ENCODE data around the gene ORM2.
"Not testable (repeated sequence)": the region's sequence is repeated elsewhere in the genome, so short reads cannot be mapped to it uniquely, and the experiment has no call there.

The ORM2 gene

DNA sequence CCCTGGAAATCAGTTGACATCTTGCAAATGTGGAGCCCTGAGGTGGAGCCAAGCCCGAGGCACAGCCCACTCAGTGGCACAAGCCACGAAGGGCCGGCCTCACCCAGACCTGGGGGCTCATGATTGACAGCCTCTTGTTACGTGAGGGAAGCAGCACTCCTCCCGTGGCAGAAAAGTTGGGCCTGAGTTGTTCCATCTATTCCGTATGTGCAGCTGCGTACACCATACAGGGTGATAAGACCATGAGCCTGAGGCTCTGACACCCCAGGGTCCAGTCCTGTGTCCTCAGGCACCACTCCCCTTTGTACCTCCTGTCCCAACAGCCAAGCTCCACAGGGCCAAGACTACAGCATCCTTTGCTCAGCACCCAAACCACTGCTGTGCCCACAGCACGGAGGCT lies 1.9 kb upstream of the ORM2 start:
- H3K4me3 Mint-ChIP-seq = no peak overlapping the region
- H3K27ac Mint-ChIP-seq = no peak overlapping the region
- no peaks in the 10 kb centered on the region for H3K36me3 Mint-ChIP-seq (ENCODE audit: low read depth)
- H3K27me3 Mint-ChIP-seq (ENCODE audit: low read depth) = no peaks in the 10 kb centered on the region
- TF ChIP-seq, protein P1, sequence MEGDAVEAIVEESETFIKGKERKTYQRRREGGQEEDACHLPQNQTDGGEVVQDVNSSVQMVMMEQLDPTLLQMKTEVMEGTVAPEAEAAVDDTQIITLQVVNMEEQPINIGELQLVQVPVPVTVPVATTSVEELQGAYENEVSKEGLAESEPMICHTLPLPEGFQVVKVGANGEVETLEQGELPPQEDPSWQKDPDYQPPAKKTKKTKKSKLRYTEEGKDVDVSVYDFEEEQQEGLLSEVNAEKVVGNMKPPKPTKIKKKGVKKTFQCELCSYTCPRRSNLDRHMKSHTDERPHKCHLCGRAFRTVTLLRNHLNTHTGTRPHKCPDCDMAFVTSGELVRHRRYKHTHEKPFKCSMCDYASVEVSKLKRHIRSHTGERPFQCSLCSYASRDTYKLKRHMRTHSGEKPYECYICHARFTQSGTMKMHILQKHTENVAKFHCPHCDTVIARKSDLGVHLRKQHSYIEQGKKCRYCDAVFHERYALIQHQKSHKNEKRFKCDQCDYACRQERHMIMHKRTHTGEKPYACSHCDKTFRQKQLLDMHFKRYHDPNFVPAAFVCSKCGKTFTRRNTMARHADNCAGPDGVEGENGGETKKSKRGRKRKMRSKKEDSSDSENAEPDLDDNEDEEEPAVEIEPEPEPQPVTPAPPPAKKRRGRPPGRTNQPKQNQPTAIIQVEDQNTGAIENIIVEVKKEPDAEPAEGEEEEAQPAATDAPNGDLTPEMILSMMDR (IDR thresholded peaks at IDR 0.05; ENCODE audit: unreplicated experiment in 3 of 3) = no peak
- H3K4me1 Mint-ChIP-seq = no peaks in the 10 kb centered on the region
- H3K9me3 Mint-ChIP-seq = no peaks in the 10 kb centered on the region

DNA sequence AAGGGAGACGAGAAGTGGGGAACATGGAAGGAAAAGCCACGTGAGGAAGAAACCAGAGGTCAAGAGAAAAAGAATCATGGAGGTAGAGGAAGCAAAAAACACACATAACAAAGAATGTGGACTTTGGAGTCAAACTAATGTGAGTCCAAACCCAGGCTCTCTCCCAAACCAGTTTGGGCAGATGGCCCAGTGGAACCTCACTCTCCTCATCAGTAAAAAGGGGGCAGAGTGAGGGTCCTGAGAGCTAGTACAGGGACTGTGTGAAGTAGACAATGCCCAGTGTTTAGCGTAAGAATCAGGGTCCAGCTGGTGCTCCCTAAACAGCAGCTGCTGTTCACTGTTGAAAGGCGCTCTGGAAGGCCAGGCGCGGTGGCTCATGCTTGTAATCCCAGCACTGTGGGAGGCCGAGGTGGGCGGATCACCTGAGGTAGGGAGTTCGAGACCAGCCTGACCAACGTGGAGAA lies 1.3 kb upstream of the ORM2 start:
- H3K4me3 Mint-ChIP-seq; H3K4me1 Mint-ChIP-seq; H3K27ac Mint-ChIP-seq; H3K27me3 Mint-ChIP-seq (ENCODE audit: low read depth); H3K9me3 Mint-ChIP-seq; H3K36me3 Mint-ChIP-seq (ENCODE audit: low read depth): not testable (repeated sequence)

DNA sequence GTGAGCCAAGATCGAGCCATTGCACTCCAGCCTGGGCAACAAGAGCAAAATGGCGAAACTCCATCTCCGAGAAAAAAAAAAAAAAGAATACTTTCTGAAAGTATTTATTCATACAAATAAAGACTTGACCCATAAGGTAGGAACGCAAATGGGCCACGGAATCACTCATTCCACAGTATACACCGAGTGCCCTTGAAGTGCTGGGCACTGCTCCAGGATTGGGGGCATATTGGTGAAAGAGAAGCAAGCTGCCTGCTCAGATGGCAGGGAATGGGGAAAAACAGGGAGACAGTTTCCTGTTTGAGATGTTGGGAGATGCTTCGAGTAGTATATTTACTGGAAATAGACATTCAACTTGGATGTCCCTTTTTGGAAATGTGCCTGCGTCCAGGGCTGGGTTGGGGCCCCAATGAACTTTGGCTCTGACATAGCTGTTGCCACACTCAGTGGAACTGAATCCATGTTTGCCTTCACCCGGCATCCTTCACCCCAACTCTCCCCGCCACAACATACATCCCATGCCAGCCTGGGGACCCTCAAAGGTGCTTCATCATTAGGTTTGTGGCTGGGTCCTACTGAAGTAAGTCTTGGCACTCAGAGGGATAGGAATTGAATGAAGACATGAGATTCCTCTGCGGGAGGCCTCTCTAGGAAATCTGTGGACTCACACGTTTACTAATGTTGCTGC lies 588 bp upstream of the ORM2 start:
- H3K4me1 Mint-ChIP-seq; H3K27me3 Mint-ChIP-seq (ENCODE audit: low read depth); H3K9me3 Mint-ChIP-seq; H3K27ac Mint-ChIP-seq; H3K4me3 Mint-ChIP-seq; H3K36me3 Mint-ChIP-seq (ENCODE audit: low read depth): not testable (repeated sequence)

DNA sequence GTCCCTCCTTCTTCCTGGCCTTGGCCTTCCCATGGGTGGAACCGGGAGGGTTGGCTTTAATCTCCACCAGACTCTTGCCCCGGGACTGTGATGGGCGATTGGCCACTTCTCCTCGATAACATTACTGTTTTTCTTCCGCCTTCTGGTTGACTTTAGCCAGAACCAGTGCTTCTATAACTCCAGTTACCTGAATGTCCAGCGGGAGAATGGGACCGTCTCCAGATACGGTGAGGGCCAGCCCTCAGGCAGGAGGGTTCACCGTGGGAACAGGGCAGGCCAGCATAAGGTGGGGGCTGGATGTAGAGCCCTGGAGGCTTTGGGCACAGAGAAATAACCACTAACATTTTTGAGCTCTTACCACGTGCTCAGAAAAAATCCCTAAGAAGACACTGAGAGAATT lies 967 bp downstream of the ORM2 start:
- H3K36me3 Mint-ChIP-seq (ENCODE audit: low read depth) = peaks cover 4% of the 10 kb centered on the region
- H3K4me1 Mint-ChIP-seq = no peaks in the 10 kb centered on the region
- no peak overlapping the region for H3K4me3 Mint-ChIP-seq
- TF ChIP-seq, protein P1 (IDR thresholded peaks at IDR 0.05; ENCODE audit: unreplicated experiment in 3 of 3) = no peak
- no peak overlapping the region for H3K27ac Mint-ChIP-seq
- H3K27me3 Mint-ChIP-seq (ENCODE audit: low read depth) = no peaks in the 10 kb centered on the region
- H3K9me3 Mint-ChIP-seq = no peaks in the 10 kb centered on the region

DNA sequence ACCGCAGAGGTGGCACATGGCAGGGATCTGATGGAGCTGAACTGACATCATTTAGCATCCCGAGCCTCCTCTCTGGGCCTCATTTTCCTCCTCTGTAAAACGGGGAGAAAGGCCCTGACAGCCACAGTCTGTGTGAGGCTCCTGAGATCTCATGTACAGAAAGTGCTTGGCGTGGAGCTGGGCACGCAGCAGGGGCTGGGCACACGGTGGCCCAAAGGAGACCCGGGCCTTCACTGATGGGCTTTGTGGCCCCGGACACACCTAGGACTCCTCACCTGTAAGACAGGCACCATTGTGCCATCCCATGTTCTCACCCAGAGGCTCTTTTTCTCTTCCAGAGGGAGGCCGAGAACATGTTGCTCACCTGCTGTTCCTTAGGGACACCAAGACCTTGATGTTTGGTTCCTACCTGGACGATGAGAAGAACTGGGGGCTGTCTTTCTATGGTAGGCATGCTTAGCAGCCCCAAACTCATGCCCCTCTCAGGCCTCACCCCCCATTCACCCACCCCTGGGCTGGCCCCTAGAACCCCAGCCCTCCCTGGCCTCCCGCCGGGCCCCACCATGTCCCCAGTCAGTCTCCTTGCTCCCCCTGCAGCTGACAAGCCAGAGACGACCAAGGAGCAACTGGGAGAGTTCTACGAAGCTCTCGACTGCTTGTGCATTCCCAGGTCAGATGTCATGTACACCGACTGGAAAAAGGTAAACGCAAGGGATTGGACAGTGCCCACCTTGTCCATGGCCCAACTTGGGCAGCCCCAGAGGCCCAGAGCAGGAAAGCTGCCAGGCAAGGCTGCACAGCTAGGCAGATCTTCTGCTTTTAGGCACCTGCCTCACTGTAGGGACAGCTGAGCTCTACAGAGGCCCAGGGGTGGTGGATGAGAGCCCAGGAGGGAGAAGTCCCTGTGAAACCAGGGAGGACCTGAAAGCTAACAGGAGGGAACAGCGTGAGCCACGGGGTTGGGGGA lies 1.8 kb downstream of the ORM2 start:
- not testable (repeated sequence) for H3K36me3 Mint-ChIP-seq (ENCODE audit: low read depth); H3K4me1 Mint-ChIP-seq; H3K9me3 Mint-ChIP-seq; H3K27me3 Mint-ChIP-seq (ENCODE audit: low read depth); H3K27ac Mint-ChIP-seq; H3K4me3 Mint-ChIP-seq

DNA sequence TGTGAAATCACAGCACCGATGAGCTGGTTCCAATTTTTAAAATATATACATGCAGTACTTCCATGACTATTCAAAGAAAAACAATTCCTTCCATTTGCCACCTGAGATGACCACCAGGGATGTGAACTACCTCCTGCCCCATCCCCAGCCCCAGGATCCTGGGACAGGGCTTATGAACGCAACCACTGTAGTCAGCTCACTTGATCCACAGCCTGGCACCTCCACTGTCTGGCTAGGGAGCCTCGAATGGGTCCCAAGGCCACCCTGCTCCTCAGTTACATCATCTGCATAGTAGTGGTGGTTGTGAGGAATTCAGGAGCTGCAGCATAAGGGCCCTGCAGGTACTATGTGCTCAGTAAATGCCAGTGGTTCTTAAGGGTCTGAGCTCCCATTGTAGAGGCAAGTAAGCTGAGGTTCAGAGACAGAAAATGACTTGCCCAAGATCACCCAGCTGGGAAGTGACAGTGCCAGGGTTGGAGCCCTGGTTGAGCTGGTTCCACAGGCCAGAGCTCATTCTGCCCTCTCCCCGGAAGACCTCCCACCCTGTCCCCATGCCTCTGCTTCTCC lies 2.9 kb downstream of the ORM2 start:
- H3K4me3 Mint-ChIP-seq; H3K36me3 Mint-ChIP-seq (ENCODE audit: low read depth); H3K27ac Mint-ChIP-seq; H3K27me3 Mint-ChIP-seq (ENCODE audit: low read depth); H3K4me1 Mint-ChIP-seq; H3K9me3 Mint-ChIP-seq: not testable (repeated sequence)

DNA sequence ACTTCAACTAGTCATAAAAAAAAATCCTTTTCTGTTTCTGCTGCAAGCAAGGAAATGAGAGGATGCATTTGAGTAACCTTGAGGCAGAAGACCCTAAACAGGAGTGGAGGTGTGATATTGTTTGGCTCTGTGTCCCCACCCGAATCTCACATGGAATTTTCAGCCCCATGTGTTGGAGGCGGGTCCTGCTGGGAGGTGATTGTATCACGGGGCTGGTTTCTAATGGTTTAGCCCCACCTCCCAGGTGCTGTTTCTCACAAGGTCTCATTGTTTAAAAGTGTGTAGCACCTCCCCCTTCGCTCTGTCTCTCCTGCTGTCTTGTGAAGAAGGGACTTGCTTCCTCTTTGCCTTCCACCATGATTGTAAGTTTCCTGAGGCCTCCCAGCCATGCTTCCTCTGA lies 4.0 kb downstream of the ORM2 start:
- H3K4me1 Mint-ChIP-seq; H3K27ac Mint-ChIP-seq; H3K9me3 Mint-ChIP-seq; H3K27me3 Mint-ChIP-seq (ENCODE audit: low read depth); H3K4me3 Mint-ChIP-seq: not testable (repeated sequence)
- peaks cover 13% of the 10 kb centered on the region for H3K36me3 Mint-ChIP-seq (ENCODE audit: low read depth)

DNA sequence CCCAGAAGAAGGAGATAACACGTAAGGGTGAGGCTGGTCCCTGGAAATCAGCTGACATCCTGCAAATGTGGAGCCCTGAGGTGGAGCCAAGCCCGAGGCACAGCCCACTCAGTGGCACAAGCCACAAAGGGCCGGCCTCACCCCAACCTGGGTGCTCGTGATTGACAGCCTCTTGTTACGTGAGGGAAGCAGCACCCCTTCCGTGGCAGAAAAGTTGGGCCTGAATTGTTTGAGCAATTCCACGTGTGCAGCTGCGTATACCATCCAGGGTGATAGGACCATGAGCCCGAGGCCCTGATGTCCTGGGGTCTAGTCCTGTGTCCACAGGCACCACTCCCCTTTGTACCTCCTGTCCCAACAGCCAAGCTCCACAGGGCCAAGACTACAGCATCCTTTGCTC lies 4.8 kb downstream of the ORM2 start:
- H3K36me3 Mint-ChIP-seq (ENCODE audit: low read depth) = peaks cover 17% of the 10 kb centered on the region
- no peak overlapping the region for H3K27ac Mint-ChIP-seq
- H3K27me3 Mint-ChIP-seq (ENCODE audit: low read depth) = no peaks in the 10 kb centered on the region
- H3K4me1 Mint-ChIP-seq = no peaks in the 10 kb centered on the region
- no peaks in the 10 kb centered on the region for H3K9me3 Mint-ChIP-seq
- H3K4me3 Mint-ChIP-seq = no peak overlapping the region
- TF ChIP-seq, protein P1 (IDR thresholded peaks at IDR 0.05; ENCODE audit: unreplicated experiment in 3 of 3) = no peak
